KMS-11 (cell line): ENCODE results near the gene DST.

ENCODE experiments used
- H2AFZ ChIP-seq: fragments of 200-600 bp; sonication (generic); 2 replicates; pipeline ENCODE4 v1.6.1; 2016; ENCODE audit warnings: antibody characterized with exemption, mixed run types, low read depth
- H3K27ac ChIP-seq: fragments of 200-600 bp; sonication (generic); 2 replicates; pipeline ENCODE4 v1.6.1; 2016; ENCODE audit warnings: mild to moderate bottlenecking, mixed run types
- H3K27me3 ChIP-seq: fragments of 200-600 bp; sonication (generic); 2 replicates; pipeline ENCODE4 v1.6.1; 2017; ENCODE audit warnings: mild to moderate bottlenecking, low read depth, mixed run types, moderate library complexity; ENCODE audit not compliant: insufficient read depth
- H3K36me3 ChIP-seq: fragments of 200-600 bp; sonication (generic); 2 replicates; pipeline ENCODE4 v1.6.1; 2017; ENCODE audit warnings: mild to moderate bottlenecking, mixed run types; ENCODE audit not compliant: insufficient read depth
- H3K4me1 ChIP-seq: fragments of 200-600 bp; sonication (generic); 2 replicates; pipeline ENCODE4 v1.6.1; 2016; ENCODE audit warnings: mild to moderate bottlenecking, low read depth, mixed run types; ENCODE audit not compliant: poor library complexity, severe bottlenecking
- H3K4me2 ChIP-seq: fragments of 200-600 bp; sonication (generic); 2 replicates; pipeline ENCODE4 v1.7.0; 2016; ENCODE audit warnings: mild to moderate bottlenecking, mixed run types
- H3K4me3 ChIP-seq: fragments of 200-600 bp; sonication (generic); IDR thresholded peaks from 2 replicates; pipeline ENCODE4 v1.6.1; 2017; ENCODE audit warnings: low read depth, low read length, mixed read lengths; ENCODE audit not compliant: insufficient read depth
- H3K79me2 ChIP-seq: fragments of 200-600 bp; sonication (generic); 2 replicates; pipeline ENCODE4 v1.6.1; 2016; ENCODE audit warnings: low read depth, mixed run types; ENCODE audit not compliant: insufficient read depth
- H3K9ac ChIP-seq: fragments of 200-600 bp; sonication (generic); 2 replicates; pipeline ENCODE4 v1.6.1; 2016; ENCODE audit warnings: mild to moderate bottlenecking, mixed run types
- H4K20me1 ChIP-seq: fragments of 200-600 bp; sonication (generic); 2 replicates; pipeline ENCODE4 v1.6.1; 2016; ENCODE audit warnings: mild to moderate bottlenecking, mixed run types; ENCODE audit not compliant: insufficient read depth
- TF ChIP-seq, protein P1 (sequence below): fragments of 200-600 bp; sonication (generic); conservative IDR thresholded peaks from 2 replicates; pipeline ENCODE4 v1.6.1; 2017; ENCODE audit warnings: low read depth, mild to moderate bottlenecking, antibody characterized with exemption, low read length, moderate library complexity, mixed read lengths

The DST gene

DNA sequence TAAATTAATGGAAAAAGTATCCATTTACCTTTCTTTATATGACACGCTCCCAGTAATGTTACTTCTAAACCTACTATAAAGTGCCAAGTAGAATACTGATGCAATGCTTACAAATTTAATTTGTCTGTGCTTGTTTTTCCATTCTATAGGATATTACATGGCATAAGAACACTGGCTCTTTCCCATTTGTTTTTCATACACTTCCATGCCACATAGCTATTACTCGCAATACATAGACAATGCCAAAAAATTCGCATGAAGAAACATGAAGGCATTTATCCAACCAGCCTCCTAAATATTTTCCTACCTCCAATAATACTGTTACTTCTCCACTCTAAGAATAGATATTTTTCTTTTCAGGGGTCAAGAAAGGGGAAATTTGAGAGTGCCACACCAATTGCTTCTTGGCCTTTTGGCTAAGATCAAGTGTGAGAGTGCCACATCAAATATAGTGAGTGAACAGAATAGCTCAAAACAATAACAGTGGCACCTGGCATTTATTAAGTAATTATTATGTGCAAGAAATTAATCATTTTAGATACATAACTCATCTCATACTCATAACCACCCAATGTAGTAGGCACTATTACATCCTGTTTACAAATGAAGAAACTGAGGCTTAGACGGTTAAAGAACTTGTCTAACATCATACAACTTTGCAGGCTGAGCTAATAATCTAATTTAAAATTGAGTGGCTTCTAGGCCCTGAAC is 845 bp upstream of the DST start:
- Histone ChIP-seq H3K27ac (no peak overlapping the region), H3K4me1 (no peaks in the 10 kb centered on the region), H4K20me1 (no peaks in the 10 kb centered on the region), H3K4me2 (no peak overlapping the region), H3K79me2 (no peaks in the 10 kb centered on the region), H3K9ac (no peak overlapping the region), H3K36me3 (peaks cover 17% of the 10 kb centered on the region), H3K4me3 (no peak overlapping the region), H3K27me3 (no peaks in the 10 kb centered on the region), H2AFZ (no peak overlapping the region)
- TF ChIP-seq, protein P1, sequence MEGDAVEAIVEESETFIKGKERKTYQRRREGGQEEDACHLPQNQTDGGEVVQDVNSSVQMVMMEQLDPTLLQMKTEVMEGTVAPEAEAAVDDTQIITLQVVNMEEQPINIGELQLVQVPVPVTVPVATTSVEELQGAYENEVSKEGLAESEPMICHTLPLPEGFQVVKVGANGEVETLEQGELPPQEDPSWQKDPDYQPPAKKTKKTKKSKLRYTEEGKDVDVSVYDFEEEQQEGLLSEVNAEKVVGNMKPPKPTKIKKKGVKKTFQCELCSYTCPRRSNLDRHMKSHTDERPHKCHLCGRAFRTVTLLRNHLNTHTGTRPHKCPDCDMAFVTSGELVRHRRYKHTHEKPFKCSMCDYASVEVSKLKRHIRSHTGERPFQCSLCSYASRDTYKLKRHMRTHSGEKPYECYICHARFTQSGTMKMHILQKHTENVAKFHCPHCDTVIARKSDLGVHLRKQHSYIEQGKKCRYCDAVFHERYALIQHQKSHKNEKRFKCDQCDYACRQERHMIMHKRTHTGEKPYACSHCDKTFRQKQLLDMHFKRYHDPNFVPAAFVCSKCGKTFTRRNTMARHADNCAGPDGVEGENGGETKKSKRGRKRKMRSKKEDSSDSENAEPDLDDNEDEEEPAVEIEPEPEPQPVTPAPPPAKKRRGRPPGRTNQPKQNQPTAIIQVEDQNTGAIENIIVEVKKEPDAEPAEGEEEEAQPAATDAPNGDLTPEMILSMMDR: no peak

DNA sequence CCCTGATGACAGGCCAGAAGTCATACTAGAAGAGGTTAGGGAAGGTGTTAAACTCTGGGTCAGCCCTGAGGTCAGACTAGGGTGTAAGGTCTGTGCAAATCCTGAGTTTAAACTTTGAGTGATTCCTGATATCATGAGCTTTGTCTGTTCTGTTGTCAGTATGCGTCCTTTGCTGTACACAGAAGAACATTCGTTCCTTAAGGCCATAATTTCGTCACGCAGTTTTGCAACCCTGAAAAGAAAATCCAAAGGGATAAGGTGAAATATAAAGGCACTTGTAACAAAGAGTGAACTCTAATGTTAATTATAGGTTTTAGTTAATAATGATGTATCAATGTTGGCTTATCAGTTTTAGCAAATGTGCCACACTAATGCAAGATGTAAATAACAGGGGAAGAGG is 2.3 kb downstream of the DST start:
- Histone ChIP-seq H3K27ac (no peak overlapping the region), H3K4me3 (no peak overlapping the region), H4K20me1 (no peaks in the 10 kb centered on the region), H3K79me2 (no peaks in the 10 kb centered on the region), H3K9ac (no peak overlapping the region), H2AFZ (no peak overlapping the region), H3K4me1 (peaks cover 5% of the 10 kb centered on the region), H3K36me3 (peaks cover 14% of the 10 kb centered on the region), H3K4me2 (no peak overlapping the region), H3K27me3 (no peaks in the 10 kb centered on the region)
- TF ChIP-seq, protein P1: no peak

DNA sequence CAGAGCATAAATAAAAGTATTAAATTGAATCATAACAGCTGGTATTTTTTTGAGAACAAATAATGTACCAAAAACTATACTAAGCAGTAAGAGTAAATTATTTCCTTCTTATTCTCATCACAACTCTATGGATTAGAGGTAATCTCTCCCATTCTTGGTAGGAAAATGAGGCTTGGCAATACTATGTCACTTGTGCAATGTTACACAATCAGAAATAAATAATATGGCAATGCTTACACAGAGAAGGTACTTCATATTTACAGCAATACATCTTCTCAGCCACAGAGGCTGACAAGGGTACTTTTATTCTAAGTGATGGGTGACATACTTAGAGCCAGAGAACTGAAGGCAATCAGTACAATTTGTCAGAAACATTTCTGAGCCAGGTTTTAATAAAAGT is 3.9 kb downstream of the DST start:
- H3K79me2 ChIP-seq: no peaks in the 10 kb centered on the region; the same call in 1 of the 2 replicates
- H3K27me3 ChIP-seq: no peaks in the 10 kb centered on the region
- peaks cover 17% of the 10 kb centered on the region for H3K36me3 ChIP-seq
- H4K20me1 ChIP-seq: no peaks in the 10 kb centered on the region
- H3K4me2 ChIP-seq: no peak overlapping the region
- H3K9ac ChIP-seq: no peak overlapping the region
- no peak overlapping the region for H3K27ac ChIP-seq
- TF ChIP-seq, protein P1: no peak
- no peak overlapping the region for H3K4me3 ChIP-seq
- peaks cover 5% of the 10 kb centered on the region for H3K4me1 ChIP-seq
- no peak overlapping the region for H2AFZ ChIP-seq

DNA sequence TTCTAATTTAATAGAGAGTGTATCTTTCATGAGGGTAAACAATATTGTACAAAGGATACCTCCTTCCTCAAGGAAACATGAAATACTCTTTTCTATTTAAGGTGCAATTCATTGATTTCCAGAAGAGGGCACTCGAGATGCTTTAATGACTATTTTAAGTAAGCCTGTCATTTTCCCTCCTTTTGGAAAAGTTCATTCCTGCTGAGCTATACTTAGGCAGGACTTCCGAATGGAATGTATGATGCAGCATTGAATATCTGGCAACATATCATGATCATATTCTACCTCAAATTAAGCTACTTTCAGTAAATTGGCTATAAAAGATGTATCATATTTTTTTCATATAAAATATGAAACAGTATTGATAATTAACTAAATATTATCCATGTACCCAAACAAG is 5.0 kb downstream of the DST start:
- Histone ChIP-seq H3K9ac (no peak overlapping the region), H4K20me1 (no peaks in the 10 kb centered on the region), H3K4me2 (no peak overlapping the region), H2AFZ (no peak overlapping the region), H3K4me1 (peaks cover 5% of the 10 kb centered on the region), H3K36me3 (peaks cover 17% of the 10 kb centered on the region), H3K4me3 (no peak overlapping the region), H3K27ac (no peak overlapping the region), H3K27me3 (no peaks in the 10 kb centered on the region), H3K79me2 (no peaks in the 10 kb centered on the region; the same call in 1 of the 2 replicates)
- TF ChIP-seq, protein P1: peak; percentile 62
